HuH-7.5 (cell line): Measurements from ENCODE around the gene SLC2A8.

ENCODE experiments used
- DNase-seq: peaks from one replicate; pipeline ENCODE4 v3.0.0; 2011; ENCODE audit warnings: low spot score

Gene SLC2A8

DNA sequence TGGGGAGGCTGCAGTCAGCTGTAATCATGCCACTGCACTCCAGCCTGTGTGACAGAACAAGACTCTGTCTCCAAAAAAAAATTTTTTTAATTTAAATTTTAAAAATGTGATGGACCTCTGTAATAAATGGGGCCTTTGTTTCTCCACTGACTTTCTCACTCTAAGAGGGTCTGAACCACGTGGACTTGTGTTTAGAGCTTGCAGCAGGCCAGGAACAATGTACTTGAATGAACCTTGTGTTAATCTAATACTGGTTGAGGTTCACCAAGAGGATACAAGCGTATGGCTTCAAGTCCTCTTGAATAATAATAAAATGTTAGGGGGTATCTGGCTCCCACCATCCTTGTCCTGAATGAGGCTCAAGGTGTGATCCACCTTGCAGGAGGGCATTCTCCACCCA lies 14.4 kb upstream of the SLC2A8 start:
- no peak for DNase-seq

DNA sequence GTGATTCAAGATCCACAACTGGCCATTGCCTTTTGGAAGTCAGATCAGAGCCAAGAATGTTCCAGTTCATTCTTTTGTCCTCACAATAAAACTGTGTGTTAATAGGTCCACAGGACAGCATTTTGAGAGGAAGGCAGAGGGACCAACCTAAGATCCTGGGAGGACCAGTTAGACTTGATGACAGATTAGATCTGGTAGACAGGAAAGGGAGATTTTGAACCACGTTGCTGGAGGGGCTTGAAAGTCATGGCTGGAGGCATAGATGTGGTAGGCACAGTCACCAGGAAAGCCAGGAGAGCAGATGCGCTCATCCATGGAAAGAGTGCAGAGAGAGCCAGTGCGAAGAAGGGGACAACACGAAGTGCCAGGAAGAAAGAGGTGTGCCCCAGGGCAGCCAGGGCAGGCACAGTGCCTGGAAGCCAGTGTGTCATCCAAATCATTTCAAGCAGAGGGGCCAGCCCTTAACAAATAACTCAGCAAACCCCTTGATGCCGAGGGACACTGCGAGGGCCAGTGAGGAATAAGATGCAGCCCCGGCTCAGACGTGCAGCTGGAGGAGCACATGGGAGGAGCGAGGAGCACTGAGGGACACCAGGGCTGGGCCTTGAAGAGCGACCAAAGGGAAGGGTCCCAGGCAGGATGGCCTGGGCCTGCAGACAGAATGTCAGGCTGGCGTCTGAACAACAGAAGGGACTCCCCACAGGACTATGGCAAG lies 12.8 kb upstream of the SLC2A8 start:
- DNase-seq = no peak

DNA sequence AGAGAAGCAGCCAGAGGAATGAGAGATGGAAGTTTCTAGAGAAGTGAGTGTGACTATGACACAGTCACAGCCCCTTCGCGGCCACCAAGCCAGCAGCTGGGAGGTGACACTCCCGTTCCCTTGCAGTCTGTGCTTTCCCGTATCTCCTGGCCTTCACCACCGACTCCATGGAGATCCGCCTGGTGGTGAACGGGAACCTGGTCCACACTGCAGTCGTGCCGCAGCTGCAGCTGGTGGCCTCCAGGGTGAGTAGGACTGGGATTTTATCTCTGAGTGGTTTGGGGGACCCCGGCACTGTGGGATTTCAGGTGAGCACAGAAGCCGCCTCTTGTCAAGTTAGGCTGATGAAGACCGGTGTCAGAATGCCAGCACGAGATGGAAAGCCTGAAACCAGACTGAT lies 12.1 kb upstream of the SLC2A8 start:
- no peak for DNase-seq

DNA sequence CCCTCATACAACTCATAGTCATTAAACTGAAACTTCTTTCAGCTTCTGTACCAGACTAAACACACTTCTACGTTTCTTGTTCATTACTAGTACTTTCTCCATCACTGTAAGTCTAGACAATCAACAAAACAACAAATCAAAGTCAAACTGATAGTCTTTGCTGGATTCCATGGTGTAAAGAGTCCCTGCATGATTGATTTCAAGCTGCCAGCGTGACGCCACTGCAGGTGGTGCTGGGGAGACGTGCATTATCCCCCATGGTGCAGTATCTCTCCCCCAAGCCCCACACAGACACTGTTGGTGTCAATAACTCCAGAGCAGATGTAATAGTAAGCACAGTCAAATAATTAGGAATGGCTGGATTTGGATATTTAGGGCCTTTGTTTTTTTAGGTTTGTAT lies 10.7 kb upstream of the SLC2A8 start:
- DNase-seq = no peak

DNA sequence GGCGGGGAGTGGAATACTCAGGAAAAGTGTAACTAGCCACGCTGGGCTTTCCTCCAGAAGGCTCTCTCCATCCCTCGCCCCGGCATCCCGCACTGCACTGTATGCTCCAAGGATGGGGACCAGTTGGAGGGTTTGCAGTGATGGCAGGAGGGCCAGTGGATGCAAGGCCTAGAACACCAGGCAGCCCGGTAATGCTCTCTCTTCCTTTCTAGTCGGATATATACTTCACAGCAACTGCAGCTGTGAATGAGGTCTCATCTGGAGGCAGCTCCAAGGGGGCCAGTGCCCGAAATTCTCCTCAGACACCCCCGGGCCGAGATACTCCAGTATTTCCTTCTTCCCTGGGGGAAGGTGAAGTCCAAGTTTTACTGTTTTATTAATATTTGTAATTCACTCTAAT lies 10.0 kb upstream of the SLC2A8 start:
- DNase-seq = no peak

DNA sequence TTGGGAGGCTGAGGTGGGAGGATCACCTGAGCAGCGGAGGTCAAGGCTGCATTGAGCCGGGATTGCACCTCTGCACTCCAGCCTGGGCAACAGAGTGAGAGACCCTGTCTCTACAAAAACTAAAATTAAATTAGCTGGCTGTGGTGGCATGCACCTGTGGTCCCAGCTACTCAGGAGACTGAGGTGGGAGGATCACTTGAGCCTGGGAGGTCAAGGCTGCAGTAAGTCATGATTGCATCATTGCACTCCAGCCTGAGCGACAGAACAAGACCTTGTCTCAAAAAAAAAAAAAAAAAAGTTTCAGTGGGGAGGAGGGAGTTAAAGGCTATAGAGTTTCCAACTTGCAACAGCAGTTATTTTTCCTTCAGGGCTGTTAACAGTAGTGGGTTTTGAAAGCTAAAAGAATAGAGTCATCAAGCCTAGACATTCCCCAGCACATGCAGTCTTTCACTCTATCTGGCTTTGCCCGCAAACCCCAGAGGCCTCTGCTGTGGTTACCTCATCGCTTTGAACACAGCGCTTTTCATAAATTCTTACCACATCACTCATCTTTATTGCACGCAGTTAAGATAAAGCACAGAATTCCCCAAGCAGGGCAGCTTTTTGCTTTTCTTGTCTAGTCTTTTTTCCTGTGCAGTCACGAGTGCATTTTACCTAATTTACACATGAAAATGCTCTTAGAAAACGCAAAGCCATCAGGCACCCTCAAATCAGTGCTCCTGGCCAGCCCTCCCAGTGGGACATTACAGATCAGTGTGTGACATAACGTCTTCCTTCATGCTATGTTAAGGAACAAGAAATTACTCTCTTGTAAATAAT lies 8.7 kb upstream of the SLC2A8 start:
- DNase-seq = peak; percentile 45

DNA sequence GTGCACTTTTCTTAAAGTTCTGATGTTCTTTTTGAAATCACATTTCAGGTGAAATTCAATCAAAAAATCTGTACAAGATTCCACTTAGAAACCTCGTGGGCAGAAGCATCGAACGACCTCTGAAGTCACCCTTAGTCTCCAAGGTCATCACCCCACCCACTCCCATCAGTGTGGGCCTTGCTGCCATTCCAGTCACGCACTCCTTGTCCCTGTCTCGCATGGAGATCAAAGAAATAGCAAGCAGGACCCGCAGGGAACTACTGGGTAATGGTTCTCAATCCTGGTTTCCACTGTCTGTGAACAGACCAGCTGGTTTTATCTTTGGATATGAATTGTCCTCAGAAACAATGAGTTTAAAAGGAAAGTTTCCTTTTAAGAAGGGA lies 8.1 kb upstream of the SLC2A8 start:
- DNase-seq = no peak

DNA sequence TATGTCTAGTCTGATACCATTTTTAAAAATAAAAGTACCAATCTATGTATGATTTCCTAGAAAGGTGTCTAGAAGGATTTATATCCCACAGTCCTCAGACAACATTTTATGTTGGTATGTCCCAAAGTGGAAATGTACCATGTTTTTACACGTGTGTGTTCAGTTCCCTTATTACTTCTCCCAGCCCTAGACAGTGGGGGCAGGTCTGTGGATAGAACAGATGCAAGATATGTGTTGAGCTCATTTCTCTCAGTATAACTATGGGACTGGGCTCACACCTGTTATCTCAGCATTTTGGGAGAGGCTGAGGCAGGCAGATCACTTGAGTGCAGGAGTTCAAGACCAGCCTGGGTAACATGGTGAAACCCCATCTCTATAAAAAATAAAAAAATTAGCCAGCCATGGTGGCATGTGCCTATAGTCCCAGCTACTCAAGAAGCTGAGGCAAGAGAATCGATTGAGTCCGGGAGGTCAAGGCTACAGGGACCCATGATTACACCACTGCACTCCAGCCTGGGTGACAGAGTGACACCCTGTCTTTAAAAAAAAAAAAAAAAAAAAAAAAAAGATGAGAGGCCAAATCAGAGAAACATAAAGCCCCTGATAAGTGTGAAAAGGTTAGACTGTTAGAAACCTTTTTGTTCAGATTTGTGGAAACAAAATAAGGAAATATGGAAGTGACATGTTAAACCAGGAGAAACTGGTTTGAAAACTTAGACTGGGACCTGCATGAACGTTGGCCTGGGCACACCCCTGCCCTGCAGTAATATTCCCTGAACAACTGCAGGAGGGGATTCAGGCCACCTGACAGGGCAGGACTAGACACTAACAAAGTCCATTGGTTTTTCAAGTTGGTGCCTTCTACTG lies 7.4 kb upstream of the SLC2A8 start:
- DNase-seq = no peak

DNA sequence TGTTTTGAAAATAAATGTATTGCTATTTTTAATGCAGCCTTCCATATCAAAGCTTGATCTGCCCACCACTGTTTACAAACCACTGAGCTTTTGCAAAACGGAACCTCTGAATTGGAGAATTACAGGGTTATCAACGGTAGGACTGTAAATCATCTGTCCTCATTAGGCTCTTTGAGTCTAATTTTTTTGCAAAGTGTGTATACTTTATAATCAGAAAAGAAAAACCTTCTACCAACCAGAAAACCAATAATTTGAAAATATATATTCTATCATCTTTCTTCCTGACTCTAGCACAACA lies 6.8 kb upstream of the SLC2A8 start:
- DNase-seq = no peak

DNA sequence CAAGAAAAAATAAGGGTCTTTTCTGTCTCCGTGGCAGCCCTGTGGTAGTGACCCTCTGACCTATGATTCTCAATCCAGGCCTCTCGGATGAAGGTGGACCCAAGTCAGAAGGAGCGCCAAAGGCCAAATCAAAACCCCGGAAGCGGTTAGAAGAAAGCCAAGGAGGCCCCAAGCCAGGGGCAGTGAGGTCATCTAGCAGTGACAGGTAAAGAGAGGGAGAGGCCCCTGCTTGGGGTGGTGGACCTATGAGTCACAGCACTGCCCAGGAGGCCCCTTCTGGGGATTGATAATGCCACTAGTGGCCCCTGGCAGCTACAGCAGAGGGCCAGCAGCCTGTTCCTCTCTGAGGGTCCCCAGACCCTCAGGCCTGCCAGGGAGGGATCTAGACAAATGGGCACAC lies 6.4 kb upstream of the SLC2A8 start:
- no peak for DNase-seq

DNA sequence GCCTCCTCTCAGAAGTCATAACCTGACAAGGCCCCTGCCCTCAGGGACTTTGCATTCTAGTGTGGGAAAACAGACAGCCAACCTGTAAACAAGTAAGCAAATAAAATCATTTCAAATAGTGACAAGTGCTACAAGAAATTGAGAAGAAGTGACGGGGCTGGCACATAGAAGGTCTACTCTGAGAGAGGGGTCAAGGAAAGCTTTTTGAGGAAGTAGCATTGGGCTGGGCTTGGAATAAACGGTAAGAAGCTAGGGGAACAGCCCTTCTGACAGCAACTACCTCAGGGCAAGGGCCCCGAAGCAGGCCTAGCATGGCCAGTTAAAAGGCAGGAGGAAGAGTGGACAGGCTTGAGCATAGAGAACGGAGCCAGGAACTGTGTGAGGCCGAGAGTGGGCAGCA lies 4.8 kb upstream of the SLC2A8 start:
- DNase-seq = no peak

DNA sequence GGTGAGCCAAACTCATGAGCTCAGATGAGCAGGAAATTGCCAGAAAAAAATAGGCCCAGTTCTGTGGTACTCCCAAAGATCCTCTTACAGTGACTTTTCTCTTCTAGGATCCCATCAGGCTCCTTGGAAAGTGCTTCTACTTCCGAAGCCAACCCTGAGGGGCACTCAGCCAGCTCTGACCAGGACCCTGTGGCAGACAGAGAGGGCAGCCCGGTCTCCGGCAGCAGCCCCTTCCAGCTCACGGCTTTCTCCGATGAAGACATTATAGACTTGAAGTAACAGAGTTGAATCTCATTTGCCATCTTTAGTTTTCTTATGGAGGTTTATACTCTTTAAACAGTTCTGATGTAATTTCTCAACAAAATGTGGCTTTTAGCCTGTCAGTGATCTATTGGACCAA lies 4.0 kb upstream of the SLC2A8 start:
- DNase-seq = no peak

DNA sequence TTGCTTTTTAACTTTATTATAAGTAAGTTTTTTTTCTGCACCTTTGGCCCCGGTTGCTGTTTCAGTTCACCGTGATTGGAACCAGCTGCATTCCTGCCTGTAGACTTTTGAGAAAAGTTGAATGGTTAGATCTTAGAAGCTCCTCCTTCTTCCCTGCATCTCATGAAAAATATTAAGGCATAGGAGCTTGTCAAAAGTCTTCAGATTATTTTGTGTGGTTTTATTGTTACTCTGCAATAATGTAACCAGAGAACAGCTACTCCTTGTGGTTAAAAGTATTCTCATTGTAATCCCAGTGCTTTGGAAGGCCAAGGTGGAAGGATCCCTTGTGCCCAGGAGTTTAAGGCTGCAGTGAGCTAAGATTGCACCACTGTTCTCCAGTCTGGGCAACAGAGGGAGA lies 3.3 kb upstream of the SLC2A8 start:
- no peak for DNase-seq

DNA sequence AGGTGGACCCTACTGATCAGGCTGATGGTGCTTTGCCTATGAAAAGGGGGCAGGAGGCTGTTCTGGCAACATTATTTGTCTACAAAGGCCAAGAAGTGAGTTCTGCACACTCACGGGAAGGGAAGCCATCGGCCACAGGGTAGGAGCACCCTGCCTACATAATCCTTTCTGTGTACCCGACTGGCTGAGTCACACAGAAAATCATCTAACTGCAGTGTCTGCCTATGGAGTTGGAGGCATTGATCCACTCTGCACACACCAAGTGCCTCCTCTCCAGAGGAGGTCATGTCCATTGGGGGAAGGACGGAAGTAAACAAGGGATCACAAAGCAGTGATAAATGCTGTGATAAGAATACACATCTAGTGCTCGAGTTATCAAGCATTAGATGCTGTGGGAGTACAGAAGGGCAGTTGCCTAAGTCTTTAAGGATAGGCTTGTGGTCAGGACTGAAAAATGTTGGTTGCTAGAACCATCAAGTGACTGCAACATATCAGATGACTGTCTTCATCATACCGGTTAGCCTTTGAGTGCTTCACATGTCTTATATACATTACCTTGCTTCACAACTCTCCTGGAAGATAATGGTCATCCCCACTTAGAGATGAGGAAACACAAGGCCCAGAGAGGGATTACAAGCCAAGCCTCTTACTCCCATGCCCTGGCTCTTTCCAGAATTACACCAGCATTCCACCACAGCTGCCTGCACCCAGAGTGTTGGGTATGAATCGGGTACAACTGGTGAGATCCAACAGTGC lies 1.3 kb upstream of the SLC2A8 start:
- peak; percentile 45 for DNase-seq

DNA sequence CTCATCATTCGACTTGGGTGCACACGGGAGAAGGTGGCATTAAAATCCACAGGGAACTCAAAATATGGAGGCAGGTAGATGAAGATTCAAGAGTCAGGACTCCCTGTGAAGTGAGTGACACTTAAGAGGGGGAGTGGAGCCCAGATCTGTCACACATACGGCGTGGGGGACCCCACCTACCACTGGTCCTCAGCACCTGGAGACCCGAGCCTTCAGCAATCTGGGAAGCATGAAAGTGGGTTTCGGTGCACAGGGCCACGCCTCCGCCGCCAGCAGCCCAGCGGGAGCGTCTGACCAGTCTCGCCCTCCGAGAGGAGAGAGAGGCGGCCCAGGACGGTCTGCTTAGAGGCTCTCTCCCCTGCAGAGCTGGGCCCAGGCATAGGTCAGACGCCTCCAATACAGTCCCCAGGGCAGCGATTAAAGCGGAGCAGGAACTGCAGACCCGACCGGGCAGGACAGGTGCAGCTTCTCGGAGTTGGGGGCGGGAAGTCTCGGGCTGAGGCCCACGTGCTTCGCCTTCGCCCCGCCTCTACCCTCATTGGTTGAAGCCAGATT lies 639 bp upstream of the SLC2A8 start:
- DNase-seq = no peak

DNA sequence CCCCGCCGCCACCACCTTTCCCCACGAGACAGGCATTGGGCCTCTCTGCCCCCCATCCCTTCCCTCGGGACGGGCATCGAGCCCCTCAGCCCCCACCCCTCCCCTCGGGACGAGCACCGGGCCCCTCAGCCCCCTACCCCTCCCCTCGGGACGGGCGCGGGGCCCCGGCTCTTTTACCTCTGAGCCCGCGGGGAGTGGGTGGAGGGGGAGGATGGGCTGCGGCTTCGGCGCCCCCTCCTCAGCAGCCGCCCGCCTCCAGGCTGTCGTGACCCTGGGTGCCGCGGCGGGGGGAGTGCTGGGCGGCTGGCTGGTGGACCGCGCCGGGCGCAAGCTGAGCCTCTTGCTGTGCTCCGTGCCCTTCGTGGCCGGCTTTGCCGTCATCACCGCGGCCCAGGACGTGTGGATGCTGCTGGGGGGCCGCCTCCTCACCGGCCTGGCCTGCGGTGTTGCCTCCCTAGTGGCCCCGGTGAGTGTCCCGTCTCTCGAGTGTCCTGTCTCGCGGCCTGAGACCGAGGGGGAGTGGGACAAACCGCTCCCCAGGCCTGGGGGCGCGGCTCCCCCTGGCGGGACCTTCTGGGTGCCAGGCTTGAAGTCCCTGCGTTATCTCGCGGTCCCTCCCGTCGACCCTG lies 791 bp downstream of the SLC2A8 start:
- peak; percentile 58 for DNase-seq

DNA sequence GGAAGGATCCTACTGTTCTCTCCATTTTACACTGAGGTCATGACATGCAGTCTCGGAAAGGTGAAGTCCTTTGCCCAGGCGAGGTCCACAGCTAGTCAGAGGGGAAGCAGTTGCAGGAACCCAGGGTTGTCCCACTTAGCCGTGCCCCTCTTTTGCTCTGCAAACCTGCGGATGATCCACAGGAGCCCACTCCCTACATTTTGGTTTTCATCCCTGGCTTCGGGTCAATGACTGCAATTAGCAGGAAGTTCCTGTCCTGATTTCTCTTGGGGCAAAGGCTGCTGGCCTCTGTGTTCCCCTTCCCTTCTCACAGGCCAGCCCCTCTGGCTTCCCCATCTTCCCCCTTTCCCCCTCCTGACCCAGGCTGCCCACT lies 1.3 kb downstream of the SLC2A8 start:
- no peak for DNase-seq

DNA sequence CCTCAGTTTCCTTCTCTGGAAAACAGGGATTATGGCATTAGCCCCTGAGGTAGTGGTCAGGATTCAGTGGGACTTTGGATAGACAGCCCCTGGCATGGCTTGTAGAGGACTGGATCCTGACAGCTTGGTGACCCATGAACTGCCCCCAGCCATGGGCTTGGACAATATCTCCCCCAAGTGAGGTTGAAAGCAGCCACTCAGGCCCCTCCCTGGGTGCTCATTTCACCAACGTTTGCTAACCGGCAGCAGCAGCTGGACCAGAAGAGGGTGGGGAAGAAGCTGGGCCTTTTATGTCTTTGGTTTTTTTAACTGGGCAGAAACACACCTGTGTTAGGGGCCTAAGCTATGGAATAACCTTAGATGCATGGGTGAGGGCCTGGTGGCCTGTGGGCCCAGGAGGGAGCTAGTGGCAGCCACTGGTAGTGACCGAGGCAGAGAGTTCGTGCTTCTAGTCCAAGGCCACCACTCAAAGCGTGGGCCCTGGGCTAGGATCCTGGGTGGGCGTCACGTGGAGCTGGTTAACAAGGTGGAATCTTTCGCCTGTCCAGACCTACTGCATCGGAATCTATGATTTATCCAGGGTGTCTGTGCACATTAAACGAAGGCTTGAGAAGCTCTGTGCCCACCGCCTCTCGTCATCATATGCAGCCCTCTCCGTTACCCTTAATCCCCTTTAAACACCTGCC lies 1.9 kb downstream of the SLC2A8 start:
- DNase-seq = no peak

DNA sequence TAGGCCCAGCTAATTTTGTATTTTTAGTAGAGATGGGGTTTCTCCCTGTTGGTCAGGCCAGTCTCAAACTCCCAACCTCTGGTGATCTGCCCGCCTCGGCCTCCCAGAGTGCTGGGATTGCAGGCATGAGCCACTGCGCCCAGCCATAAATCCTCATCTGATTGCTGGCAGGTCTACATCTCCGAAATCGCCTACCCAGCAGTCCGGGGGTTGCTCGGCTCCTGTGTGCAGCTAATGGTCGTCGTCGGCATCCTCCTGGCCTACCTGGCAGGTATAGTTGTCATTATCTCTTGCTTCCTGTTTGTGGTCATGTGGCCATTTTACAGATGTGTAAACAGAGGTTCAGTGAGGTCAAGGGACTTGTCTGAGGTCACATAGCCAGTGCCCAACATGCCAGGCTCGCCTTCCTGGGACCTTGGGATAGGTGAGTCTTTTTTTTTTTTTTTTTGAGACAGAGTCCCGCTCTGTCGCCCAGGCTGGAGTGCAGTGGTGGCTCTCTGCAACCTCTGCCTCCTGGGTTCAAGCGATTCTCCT lies 2.8 kb downstream of the SLC2A8 start:
- DNase-seq = no peak

DNA sequence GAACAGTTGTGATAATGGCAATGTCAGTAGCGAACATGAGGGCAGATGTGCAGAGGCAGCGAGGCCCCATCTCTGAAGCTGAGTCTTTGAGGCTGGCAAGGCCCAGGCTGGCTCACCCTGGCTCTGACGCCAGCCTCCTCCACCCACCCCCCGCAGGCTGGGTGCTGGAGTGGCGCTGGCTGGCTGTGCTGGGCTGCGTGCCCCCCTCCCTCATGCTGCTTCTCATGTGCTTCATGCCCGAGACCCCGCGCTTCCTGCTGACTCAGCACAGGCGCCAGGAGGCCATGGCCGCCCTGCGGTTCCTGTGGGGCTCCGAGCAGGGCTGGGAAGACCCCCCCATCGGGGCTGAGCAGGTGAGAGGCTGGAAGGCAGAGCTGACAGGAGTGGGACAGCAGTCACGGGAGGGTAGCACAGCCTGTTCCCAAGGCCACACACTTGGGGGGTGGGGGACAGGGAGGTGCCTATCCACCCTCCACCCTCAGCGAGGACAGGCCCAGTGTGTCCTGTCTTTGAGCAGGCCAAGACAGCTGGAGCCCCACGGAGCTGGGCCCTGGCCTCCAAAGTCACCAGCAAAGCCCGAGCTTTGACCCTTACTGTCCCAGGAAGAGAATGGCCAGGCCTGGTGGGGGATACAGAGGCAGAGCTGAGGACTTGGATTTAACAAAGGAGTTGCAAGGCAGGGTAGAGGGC lies 5.6 kb downstream of the SLC2A8 start:
- no peak for DNase-seq
